Measurements from ENCODE around the gene ADAMTSL3. TPM values are rescaled to one million over a fixed set of nuclear protein-coding genes. Genes with fewer than 3 reads are reported as not detected.
"Not testable (repeated sequence)": the region's sequence is repeated elsewhere in the genome, so short reads cannot be mapped to it uniquely, and the experiment has no call there.

The ADAMTSL3 gene
- total RNA-seq, 1 donor from 2014 or later, result 20.6 TPM

- DNase-seq, result not testable (repeated sequence)
Measured at GRCh38 chr15:84049480-84049879, 395.6 kb downstream of the ADAMTSL3 start.

GRCh38 chr15:84050076-84050475 is 396.2 kb downstream of the ADAMTSL3 start:
- DNase-seq, result no peak

- not testable (repeated sequence) for DNase-seq
Measured at GRCh38 chr15:84051146-84051545, 397.2 kb downstream of the ADAMTSL3 start.

- DNase-seq, result not testable (repeated sequence)
Measured at GRCh38 chr15:84054544-84054943, 400.6 kb downstream of the ADAMTSL3 start.

GRCh38 chr15:84057714-84058331 is 403.9 kb downstream of the ADAMTSL3 start:
- DNase-seq, result no peak

GRCh38 chr15:84063674-84064073 is 409.8 kb downstream of the ADAMTSL3 start:
- not testable (repeated sequence) for DNase-seq

GRCh38 chr15:84068674-84069073 is 414.8 kb downstream of the ADAMTSL3 start:
- not testable (repeated sequence) for DNase-seq

GRCh38 chr15:84078038-84078437 is 424.1 kb downstream of the ADAMTSL3 start:
- not testable (repeated sequence) for DNase-seq

- DNase-seq, result not testable (repeated sequence)
Measured at GRCh38 chr15:84079325-84079884, 425.5 kb downstream of the ADAMTSL3 start.

- peak; percentile 60 for DNase-seq
Measured at GRCh38 chr15:84079885-84080777, 426.2 kb downstream of the ADAMTSL3 start.

- DNase-seq, result not testable (repeated sequence)
Measured at GRCh38 chr15:84080778-84081084, 426.8 kb downstream of the ADAMTSL3 start.

GRCh38 chr15:84081391-84082168 is 427.7 kb downstream of the ADAMTSL3 start:
- DNase-seq, result no peak

GRCh38 chr15:84082739-84083138 is 428.8 kb downstream of the ADAMTSL3 start:
- no peak for DNase-seq

- DNase-seq, result not testable (repeated sequence)
Measured at GRCh38 chr15:84086071-84086470, 432.1 kb downstream of the ADAMTSL3 start.

Small RNA genes within 50 kb of the gene (small RNA-seq; reads per million reads assigned to genes)
- not detected for gene RNU6-1339P
- not detected for gene RNU6-401P

Other genes starting within 250 kb of the ADAMTSL3 start
- gene SH3GL3, start 206.8 kb upstream of the ADAMTSL3 start, total RNA-seq, result 186 TPM